Placental pericyte (primary cell): ENCODE data around the gene MYBPHL. TPM values are rescaled to one million over a fixed set of nuclear protein-coding genes. Genes with fewer than 3 reads are reported as not detected.

Experiments
- total RNA-seq: library from RNA; depleted of rRNA; stranded (reverse); fragments of >200 nt; gene quantifications from 2 replicates; pipeline ENCODE4 v1.2.3, GENCODE V29; 2012

The MYBPHL gene, protein sequence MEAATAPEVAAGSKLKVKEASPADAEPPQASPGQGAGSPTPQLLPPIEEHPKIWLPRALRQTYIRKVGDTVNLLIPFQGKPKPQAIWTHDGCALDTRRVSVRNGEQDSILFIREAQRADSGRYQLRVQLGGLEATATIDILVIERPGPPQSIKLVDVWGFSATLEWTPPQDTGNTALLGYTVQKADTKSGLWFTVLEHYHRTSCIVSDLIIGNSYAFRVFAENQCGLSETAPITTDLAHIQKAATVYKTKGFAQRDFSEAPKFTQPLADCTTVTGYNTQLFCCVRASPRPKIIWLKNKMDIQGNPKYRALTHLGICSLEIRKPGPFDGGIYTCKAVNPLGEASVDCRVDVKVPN
- total RNA-seq, result not detected in 2 replicates

DNA sequence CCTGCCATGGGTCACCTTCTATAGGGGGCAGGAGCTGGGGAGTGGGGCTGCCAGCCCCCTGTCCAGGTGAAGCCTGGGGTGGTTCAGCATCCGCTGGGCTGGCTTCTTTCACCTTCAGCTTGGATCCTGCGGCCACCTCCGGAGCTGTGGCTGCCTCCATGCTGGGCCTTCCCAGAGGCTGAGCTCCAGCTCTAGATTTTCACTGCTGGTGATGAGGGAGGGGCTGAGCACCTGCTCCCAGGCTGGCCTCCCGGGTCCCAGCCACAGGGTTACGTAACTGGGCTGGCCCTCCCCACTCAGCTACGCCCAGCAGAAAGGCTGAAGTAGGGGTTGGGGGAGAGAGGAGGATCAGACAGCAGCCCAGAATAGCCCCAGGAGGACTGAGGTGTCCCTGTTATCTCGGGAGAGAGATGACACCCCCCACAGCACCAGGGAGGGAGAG, at the start of gene MYBPHL:
MYBPHL (minus strand) TSS at position 180 of the 442 bp plus-strand sequence; CDS start at position 160, 20 bp downstream.

DNA sequence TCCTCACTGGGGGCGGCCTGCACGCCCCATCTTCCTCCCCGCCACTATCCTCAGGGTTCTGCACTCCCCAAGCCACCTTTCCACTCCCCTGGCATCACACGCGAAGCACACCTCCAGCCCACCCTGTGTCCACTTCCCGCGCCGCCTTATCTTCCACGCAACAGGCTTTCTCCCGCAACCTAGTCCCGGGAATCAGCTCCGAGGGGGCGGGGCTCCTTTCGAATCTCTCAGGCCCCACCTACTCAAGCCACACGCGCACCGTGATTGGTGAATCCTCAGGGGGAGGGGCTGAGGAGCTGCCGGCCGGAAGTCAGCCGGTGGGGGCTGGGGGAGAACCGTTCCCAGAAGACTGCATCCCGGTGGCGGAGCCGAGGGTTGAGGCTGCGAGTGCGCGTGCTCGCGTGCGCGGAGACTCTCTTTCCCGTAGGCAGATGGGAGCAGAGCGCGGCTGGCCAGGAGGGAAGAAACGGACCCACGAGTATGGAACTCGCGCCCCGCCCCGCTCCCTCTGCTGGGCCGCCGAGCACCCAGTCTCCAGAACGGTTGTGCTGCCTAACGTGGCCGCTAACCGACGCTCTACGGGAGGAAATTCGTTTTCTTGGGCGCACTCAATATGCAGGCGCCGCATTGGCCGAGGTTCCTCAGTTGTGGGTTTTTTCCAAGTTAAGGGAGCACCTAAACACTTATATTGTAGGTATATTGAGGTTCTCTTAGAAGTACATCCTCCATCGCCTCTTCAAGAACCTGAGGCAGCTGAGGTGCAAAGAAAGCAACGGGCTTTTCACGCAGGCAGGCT, 23.7 kb downstream of the MYBPHL start, which contains the start of gene PSRC1:
PSRC1 (minus strand) TSS at position 194 of the 796 bp plus-strand sequence.

DNA sequence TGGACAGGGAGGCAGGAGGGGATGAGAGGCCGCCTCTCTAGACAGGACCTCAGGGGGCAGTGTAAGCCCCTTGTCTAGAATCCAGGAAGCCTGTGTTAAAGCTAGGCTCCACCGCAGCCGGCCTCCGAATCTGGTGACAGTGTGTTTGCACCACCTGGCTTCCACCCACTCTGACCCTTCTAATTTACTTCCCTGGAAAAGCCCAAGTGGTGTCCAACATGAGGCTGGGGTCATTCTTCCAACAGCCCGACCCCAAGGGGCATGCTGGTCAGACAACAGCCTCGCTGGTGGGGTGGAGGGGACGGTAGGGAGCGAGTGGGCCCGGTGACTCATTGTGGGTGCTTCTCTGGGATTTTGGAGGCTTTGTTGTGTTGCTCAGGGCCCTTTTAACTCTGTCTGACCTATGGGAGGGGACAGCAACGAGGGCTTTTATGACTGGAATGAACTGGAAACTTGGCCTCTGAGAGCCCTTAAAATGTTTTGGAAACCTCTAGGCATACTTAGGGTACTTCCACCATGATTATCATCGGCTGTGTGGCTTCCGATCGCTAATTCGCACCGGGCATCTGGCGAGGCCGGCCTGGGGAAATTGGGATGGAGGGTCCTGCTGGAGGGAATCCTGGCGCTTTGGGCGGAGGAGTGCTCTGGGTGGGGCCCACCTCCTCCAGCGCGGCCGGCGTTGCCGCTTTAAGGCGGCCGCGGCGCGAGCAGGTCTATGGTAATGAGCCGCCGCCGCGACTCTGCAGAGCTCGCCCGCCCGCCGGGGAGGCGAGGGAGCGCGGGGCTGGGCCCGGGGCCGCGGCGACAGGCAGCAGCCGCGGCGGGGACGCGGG, 57.8 kb downstream of the MYBPHL start, which contains the start of gene CELSR2:
CELSR2 (plus strand) TSS at position 743 of the 833 bp plus-strand sequence. CDS start 541 bp downstream, outside the sequence.

Other genes with a start within 250 kb of the MYBPHL start
- gene TAF13, start 231.0 kb downstream of the MYBPHL start, total RNA-seq, result 102 and 219 TPM in 2 replicates
- gene TMEM167B, start 216.2 kb downstream of the MYBPHL start, total RNA-seq, result 22.1 and 24.5 TPM in 2 replicates
- gene ELAPOR1, start 192.9 kb downstream of the MYBPHL start, total RNA-seq, result 0.22 and 0.43 TPM in 2 replicates
- gene SARS1, start 93.1 kb downstream of the MYBPHL start, total RNA-seq, result 232 and 490 TPM in 2 replicates
- 1.3 and 1.8 TPM in 2 replicates for gene CELSR2, start 57.5 kb downstream of the MYBPHL start, total RNA-seq
- gene PSRC1, start 23.9 kb downstream of the MYBPHL start, total RNA-seq, result 2.4 and 31.5 TPM in 2 replicates
- 18.2 and 21.5 TPM in 2 replicates for gene SORT1, start 90.9 kb upstream of the MYBPHL start, total RNA-seq
- gene PSMA5, start 119.4 kb upstream of the MYBPHL start, total RNA-seq, result 57.4 and 70.7 TPM in 2 replicates
- gene SYPL2, start 159.5 kb upstream of the MYBPHL start, total RNA-seq, result 0.44 and 1.6 TPM in 2 replicates
- 2.0 and 4.0 TPM in 2 replicates for gene ATXN7L2, start 176.9 kb upstream of the MYBPHL start, total RNA-seq
- 4.8 and 6.7 TPM in 2 replicates for gene CYB561D1, start 187.1 kb upstream of the MYBPHL start, total RNA-seq
- gene AMIGO1, start 202.7 kb upstream of the MYBPHL start, total RNA-seq, result 0.43 and 1.1 TPM in 2 replicates
- 0.57 TPM in 1 of 2 replicates, not detected in the other for gene GPR61, start 232.9 kb upstream of the MYBPHL start, total RNA-seq
- 11.6 and 19.9 TPM in 2 replicates for gene GNAI3, start 241.6 kb upstream of the MYBPHL start, total RNA-seq